ENCODE results near the gene CTPS1.

Gene CTPS1

GRCh38 chr1:41003127-41003639 lies 23.7 kb downstream of the CTPS1 start:
- DNase-seq: no peak

GRCh38 chr1:41003640-41004220 lies 24.2 kb downstream of the CTPS1 start:
- peak; percentile 95 for DNase-seq

GRCh38 chr1:41005876-41006275 lies 26.4 kb downstream of the CTPS1 start:
- DNase-seq: no peak

- no peak for DNase-seq
These were observed 27.7 kb downstream of the CTPS1 start for GRCh38 chr1:41006942-41007865.

GRCh38 chr1:41009466-41009865 lies 30.0 kb downstream of the CTPS1 start:
- no peak for DNase-seq

GRCh38 chr1:41010345-41010744 lies 30.8 kb downstream of the CTPS1 start:
- no peak for DNase-seq

GRCh38 chr1:41013024-41013423 lies 33.5 kb downstream of the CTPS1 start:
- DNase-seq: no peak

GRCh38 chr1:41013796-41014195 lies 34.3 kb downstream of the CTPS1 start:
- no peak for DNase-seq

- DNase-seq: no peak
These were observed 35.4 kb downstream of the CTPS1 start for GRCh38 chr1:41014871-41015270.

GRCh38 chr1:41015281-41015896 lies 35.9 kb downstream of the CTPS1 start:
- DNase-seq: no peak

- DNase-seq: no peak
These were observed 36.5 kb downstream of the CTPS1 start for GRCh38 chr1:41015897-41016470.

- DNase-seq: no peak
These were observed 37.9 kb downstream of the CTPS1 start for GRCh38 chr1:41017141-41018017.

GRCh38 chr1:41018018-41018410 lies 38.5 kb downstream of the CTPS1 start:
- no peak for DNase-seq

- DNase-seq: no peak
These were observed 39.9 kb downstream of the CTPS1 start for GRCh38 chr1:41019353-41019745.

GRCh38 chr1:41020109-41020576 lies 40.6 kb downstream of the CTPS1 start:
- no peak for DNase-seq

GRCh38 chr1:41020654-41021053 lies 41.2 kb downstream of the CTPS1 start:
- DNase-seq: no peak

GRCh38 chr1:41021526-41022308 lies 42.2 kb downstream of the CTPS1 start, which contains the start of gene SLFNL1:
Gene SLFNL1, minus strand, starts transcription at chr1:41021725. Its CDS starts 1,065 bp downstream, at chr1:41020660.
- DNase-seq: no peak

- no peak for DNase-seq
These were observed 42.9 kb downstream of the CTPS1 start for GRCh38 chr1:41022424-41022823.

GRCh38 chr1:41023279-41023990 lies 43.9 kb downstream of the CTPS1 start:
- no peak for DNase-seq

- no peak for DNase-seq
These were observed 45.5 kb downstream of the CTPS1 start for GRCh38 chr1:41024953-41025352.

Data from NCI-H2107 (cell line).